ENCODE data around the gene NUDT3. TPM values are rescaled to one million over a fixed set of nuclear protein-coding genes. Genes with fewer than 3 reads are reported as not detected.

NUDT3 gene
- total RNA-seq, 1 donor from 2014 or later: 50.1 TPM

DNA sequence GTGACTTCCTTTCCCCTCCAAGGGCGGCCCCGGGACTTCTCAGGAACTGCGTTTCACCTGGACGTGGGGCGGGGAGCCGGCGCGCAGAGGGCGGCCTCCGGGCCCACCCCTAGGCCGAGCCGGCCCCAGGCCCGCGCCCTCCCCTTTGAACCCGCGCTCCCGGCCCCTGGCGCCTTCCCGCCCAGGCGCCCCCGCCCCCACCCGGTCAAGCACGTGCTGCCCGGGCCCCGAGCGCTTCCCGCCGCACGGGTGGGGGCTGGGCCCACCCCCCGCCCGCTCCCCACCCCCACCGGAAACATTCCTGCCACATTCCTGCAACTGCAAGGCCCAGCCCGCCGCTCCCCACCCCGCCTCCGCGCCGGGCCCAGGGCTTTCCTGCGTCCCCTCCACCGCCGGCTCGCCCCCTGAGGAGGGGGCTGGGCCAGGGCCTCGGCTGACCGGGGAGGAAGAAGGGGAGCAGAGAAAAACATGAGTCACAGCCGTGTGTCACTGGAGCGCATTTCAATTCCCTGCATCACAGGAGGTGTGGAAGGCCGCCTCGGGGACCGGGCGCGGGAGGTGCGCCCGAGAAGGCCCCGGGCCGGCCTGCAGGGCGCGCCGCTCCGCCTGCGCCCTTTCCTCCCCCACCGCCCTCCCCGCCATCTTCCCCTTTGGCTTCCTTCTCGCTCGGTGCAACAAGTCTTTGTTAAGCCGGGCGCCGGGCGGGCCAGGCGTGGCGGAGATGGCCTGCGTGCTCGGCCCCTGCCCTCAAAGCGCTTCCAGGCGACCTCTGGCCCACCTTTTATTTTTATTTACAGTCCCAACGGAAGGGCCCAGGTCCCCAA lies 156.9 kb downstream of the NUDT3 start:
- H3K4me3 ChIP-seq: peak overlapping the region; percentile 91
- peak overlapping the region; percentile 88 for H3K27ac ChIP-seq (replicated peaks)
- intact Hi-C loops (cut with micrococcal nuclease): loop anchor here (5.0 kb wide), 1 partner anchor 38 kb away; no protein-coding TSS in a partner anchor
- no peaks in the 10 kb centered on the region for H3K9me3 ChIP-seq (replicated peaks)
- peaks cover 27% of the 10 kb centered on the region for H3K4me1 ChIP-seq
- peak; percentile 64 for DNase-seq
- no peaks in the 10 kb centered on the region for H3K27me3 ChIP-seq (ENCODE audit: low read depth)
- H3K36me3 ChIP-seq: no peaks in the 10 kb centered on the region
- TF ChIP-seq, protein P1, sequence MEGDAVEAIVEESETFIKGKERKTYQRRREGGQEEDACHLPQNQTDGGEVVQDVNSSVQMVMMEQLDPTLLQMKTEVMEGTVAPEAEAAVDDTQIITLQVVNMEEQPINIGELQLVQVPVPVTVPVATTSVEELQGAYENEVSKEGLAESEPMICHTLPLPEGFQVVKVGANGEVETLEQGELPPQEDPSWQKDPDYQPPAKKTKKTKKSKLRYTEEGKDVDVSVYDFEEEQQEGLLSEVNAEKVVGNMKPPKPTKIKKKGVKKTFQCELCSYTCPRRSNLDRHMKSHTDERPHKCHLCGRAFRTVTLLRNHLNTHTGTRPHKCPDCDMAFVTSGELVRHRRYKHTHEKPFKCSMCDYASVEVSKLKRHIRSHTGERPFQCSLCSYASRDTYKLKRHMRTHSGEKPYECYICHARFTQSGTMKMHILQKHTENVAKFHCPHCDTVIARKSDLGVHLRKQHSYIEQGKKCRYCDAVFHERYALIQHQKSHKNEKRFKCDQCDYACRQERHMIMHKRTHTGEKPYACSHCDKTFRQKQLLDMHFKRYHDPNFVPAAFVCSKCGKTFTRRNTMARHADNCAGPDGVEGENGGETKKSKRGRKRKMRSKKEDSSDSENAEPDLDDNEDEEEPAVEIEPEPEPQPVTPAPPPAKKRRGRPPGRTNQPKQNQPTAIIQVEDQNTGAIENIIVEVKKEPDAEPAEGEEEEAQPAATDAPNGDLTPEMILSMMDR (IDR thresholded peaks at IDR 0.05; ENCODE audit: borderline replicate concordance): no peak

DNA sequence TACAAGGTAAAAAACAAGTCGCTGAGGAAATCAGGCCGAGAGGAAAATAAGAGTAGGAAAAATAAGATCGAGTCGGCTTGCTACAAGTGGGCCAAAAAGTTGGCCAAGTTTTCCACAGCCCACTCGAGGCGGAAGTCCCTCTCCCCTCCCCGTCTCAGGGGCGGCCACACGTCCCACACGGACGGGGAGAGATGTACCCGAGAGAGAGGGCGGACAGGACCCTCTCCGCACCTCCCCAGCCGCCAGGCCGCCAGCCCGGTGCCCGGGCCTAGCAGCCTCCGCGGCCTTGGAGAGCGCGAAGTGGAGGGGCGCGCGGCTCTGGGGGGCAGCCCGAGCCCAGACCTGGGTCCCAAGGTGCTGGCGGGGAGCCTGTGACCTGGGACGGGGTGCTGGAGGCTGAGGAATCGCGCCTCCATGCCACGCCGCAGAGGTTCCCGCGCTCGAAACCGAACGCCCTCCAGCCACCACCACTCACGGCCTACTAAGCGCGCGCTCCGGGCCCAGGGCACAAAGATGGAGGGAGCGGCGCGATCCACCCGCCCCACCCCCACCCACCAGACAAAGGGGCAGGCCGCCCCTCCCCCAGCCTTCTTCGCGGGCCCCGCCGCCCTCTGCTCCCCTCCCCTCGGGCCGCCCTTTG lies 157.7 kb downstream of the NUDT3 start:
- Histone ChIP-seq H3K27me3 (ENCODE audit: low read depth) (no peaks in the 10 kb centered on the region), H3K36me3 (no peaks in the 10 kb centered on the region), H3K4me1 (peaks cover 27% of the 10 kb centered on the region), H3K4me3 (no peak overlapping the region), H3K9me3 (replicated peaks) (no peaks in the 10 kb centered on the region), H3K27ac (replicated peaks) (peak overlapping the region; percentile 88)
- DNase-seq: no peak
- TF ChIP-seq, protein P1 (IDR thresholded peaks at IDR 0.05; ENCODE audit: borderline replicate concordance): no peak
- intact Hi-C loops (cut with micrococcal nuclease): loop anchor here (5.0 kb wide), 1 partner anchor 37 kb away; no protein-coding TSS in a partner anchor

- Histone ChIP-seq H3K4me3 (no peak overlapping the region), H3K36me3 (no peaks in the 10 kb centered on the region), H3K27me3 (ENCODE audit: low read depth) (no peaks in the 10 kb centered on the region), H3K9me3 (replicated peaks) (no peaks in the 10 kb centered on the region), H3K4me1 (peaks cover 27% of the 10 kb centered on the region), H3K27ac (replicated peaks) (no peak overlapping the region)
- intact Hi-C loops (cut with micrococcal nuclease): no loop called here
- TF ChIP-seq, protein P1 (IDR thresholded peaks at IDR 0.05; ENCODE audit: borderline replicate concordance): no peak
- no peak for DNase-seq
These were observed 158.6 kb downstream of the NUDT3 start for GRCh38 chr6:34233867-34234266.

DNA sequence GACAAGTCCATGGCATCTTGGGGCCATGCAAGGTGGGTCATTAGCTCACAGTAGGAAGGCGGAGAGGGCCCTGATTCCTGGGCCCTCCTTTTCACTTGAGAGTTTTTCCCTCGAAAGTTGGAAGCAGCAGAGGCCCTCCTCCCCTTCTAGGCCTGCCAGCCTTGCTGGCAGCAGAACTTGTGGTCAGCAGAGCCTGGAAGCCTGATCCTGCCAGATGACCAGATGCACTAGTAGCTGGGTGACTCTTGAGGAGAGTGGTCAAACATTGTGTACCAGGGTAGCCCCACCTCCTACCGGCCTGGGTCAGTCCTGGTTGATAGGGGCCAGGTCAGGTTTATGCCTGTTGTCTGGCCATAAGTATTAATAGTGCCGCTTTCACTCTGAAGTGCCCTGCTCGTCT lies 159.6 kb downstream of the NUDT3 start:
- intact Hi-C loops (cut with micrococcal nuclease): no loop called here
- H3K4me3 ChIP-seq: no peak overlapping the region
- no peaks in the 10 kb centered on the region for H3K36me3 ChIP-seq
- TF ChIP-seq, protein P1 (IDR thresholded peaks at IDR 0.05; ENCODE audit: borderline replicate concordance): no peak
- peaks cover 18% of the 10 kb centered on the region for H3K4me1 ChIP-seq
- H3K9me3 ChIP-seq (replicated peaks): no peaks in the 10 kb centered on the region
- no peaks in the 10 kb centered on the region for H3K27me3 ChIP-seq (ENCODE audit: low read depth)
- H3K27ac ChIP-seq (replicated peaks): no peak overlapping the region
- DNase-seq: no peak

- Histone ChIP-seq H3K27ac (replicated peaks) (no peak overlapping the region), H3K4me3 (no peak overlapping the region), H3K4me1 (peaks cover 11% of the 10 kb centered on the region), H3K9me3 (replicated peaks) (no peaks in the 10 kb centered on the region), H3K36me3 (no peaks in the 10 kb centered on the region), H3K27me3 (ENCODE audit: low read depth) (no peaks in the 10 kb centered on the region)
- DNase-seq: no peak
- TF ChIP-seq, protein P1 (IDR thresholded peaks at IDR 0.05; ENCODE audit: borderline replicate concordance): no peak
- intact Hi-C loops (cut with micrococcal nuclease): no loop called here
These were observed 160.7 kb downstream of the NUDT3 start for GRCh38 chr6:34231566-34232336.

Measured in left ventricle myocardium inferior (tissue), 1 donor.